ENCODE data around the gene LRRC31.

Gene LRRC31

GRCh38 chr3:169813757-169814517, 55.8 kb downstream of the LRRC31 start:
- TF ChIP-seq SIN3A (IDR thresholded peaks at IDR 0.05; ENCODE audit: borderline replicate concordance, insufficient read depth, low read length) (no peak), REST (IDR thresholded peaks at IDR 0.05; ENCODE audit: insufficient read depth in 1 of 2, low read depth in 2 of 2, low read length in 2 of 2) (no peak), FOXP2 (optimal IDR thresholded peaks at IDR 0.05; ENCODE audit: borderline replicate concordance, extremely low read depth, extremely low read length, insufficient read depth) (no peak), POLR2AphosphoS5 (IDR thresholded peaks at IDR 0.05; ENCODE audit: low read depth, low read length) (no peak), TAF1 (IDR thresholded peaks at IDR 0.05; ENCODE audit: borderline replicate concordance, insufficient read depth, low read length) (no peak)

GRCh38 chr3:169813278-169813677, 56.5 kb downstream of the LRRC31 start:
- TF ChIP-seq POLR2AphosphoS5 (IDR thresholded peaks at IDR 0.05; ENCODE audit: low read depth, low read length) (no peak), FOXP2 (optimal IDR thresholded peaks at IDR 0.05; ENCODE audit: borderline replicate concordance, extremely low read depth, extremely low read length, insufficient read depth) (no peak), TAF1 (IDR thresholded peaks at IDR 0.05; ENCODE audit: borderline replicate concordance, insufficient read depth, low read length) (no peak), REST (IDR thresholded peaks at IDR 0.05; ENCODE audit: insufficient read depth in 1 of 2, low read depth in 2 of 2, low read length in 2 of 2) (no peak), SIN3A (IDR thresholded peaks at IDR 0.05; ENCODE audit: borderline replicate concordance, insufficient read depth, low read length) (no peak)

DNA sequence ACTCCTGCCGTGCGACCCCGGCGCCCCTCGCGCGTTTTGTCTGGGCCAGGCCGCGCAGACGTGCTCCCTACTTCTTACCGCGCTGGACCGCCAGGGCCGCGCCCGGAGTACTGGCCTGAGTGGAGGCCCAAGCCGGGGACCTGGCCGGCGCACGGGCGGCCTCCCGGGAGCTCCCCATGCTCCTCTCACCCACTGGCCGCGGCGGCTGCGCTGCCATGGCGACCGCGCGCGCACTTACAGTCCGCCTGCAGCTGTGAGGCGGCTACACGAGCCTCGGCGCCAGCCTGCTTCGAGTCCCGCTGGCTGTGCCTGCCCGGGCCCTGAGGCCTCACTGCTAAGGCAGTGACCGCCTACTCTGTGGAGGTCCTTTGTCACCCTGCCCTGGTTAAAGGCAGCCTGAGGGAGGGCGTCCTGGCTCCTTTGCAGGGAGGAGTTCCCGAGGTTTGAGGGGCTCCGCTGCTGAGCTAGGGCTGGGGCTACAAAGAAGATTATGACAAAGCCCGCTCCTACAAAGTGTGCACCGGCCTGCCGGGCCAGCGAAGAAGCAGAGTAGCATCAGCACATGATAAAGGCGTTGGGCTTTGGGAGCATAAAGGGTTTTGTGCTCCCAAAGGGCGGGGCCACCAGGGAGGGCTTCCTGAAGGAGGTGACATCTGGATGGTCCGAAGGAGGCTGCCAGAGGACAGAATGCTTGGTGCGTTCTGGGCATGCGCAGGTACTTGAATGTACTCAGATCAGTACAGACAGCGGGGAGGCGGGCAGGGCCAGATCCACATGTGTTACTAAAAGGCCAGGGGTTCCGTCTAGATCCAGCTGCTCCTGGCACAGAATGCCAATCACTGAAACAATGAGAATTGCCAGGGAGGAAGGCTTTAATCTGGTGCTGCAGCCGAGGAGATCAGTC, 57.2 kb downstream of the LRRC31 start, which contains the start of the genes LRRC34 and LRRIQ4:
LRRC34 (minus strand) TSS at position 573 of the 904 bp plus-strand sequence; CDS start at position 217, 356 bp downstream.
LRRIQ4 (plus strand) TSS at position 539 of the 904 bp plus-strand sequence. CDS start 9,052 bp downstream, outside the sequence.
- TF ChIP-seq REST (IDR thresholded peaks at IDR 0.05; ENCODE audit: insufficient read depth in 1 of 2, low read depth in 2 of 2, low read length in 2 of 2): no peak

DNA sequence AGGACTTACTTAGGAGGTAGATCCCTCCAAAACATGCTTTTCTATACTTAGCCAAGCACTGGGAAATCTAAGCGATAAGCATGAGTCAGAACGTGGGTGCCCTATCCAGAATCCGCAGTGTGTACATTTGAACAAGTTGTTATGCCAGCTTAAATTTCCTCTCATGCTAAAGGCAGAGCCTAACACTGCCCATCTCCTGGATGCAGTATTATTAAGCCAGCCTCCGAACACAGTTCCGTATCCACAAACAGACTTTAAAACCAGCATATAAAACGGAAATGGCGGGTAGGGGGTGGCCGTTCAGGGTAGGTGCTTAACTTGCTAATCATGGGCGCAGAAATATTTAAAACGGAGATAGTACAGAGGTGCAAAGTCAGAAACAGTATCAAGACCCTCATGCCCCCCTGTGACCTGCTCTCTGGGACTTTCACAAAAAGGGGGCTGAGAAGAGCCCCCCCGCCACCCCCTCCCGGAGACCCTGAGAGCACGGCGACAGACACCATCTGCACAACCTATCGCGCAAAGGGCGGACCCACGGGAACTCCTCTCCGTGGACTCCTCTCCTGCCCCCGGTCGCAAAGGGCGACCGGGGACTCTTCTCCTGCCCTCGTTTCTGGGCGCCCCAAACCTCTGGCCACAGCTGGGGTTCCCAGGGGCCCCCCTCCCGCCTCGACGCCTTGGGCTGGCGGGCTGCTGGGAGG, 58.0 kb downstream of the LRRC31 start:
- TF ChIP-seq TAF1 (IDR thresholded peaks at IDR 0.05; ENCODE audit: borderline replicate concordance, insufficient read depth, low read length): no peak
- TF ChIP-seq REST (IDR thresholded peaks at IDR 0.05; ENCODE audit: insufficient read depth in 1 of 2, low read depth in 2 of 2, low read length in 2 of 2): no peak

All from PFSK-1 (cell line).